Heart left ventricle (tissue), 16 donors: ENCODE data around the gene NR5A2. TPM values are rescaled to one million over a fixed set of nuclear protein-coding genes. Genes with fewer than 3 reads are reported as not detected.
A peak's percentile ranks its signal among the peaks of the same experiment; 100 is the strongest.

ENCODE experiments used
- ATAC-seq, 4 donors: fragments of 200-7000 bp; cut with Tn5 transposase; one replicate each; pipeline ENCODE4 v1.9.1; 2020 to 2022; ENCODE audit warnings: moderate library complexity in 4 of 4, mild to moderate bottlenecking in 3 of 4, moderate number of reproducible peaks in 1 of 4
- DNase-seq, 5 donors: peaks; one replicate each; pipeline ENCODE4 v3.0.0-alpha.2; 2020
- H3K27ac ChIP-seq, 12 donors: fragments of 200-600 bp; sonication (generic) in 4 of 12; one replicate each; pipeline versions ENCODE4 v1.5.0 to v1.8.0; 2016 to 2022; ENCODE audit warnings: mild to moderate bottlenecking in 2 of 12
- H3K27me3 ChIP-seq, 9 donors: fragments of 200-600 bp; sonication (generic) in 2 of 9; one replicate each; pipeline versions ENCODE4 v1.5.1 to v1.8.0; 2016 to 2022; ENCODE audit warnings: mild to moderate bottlenecking in 3 of 9
- H3K36me3 ChIP-seq, 9 donors: fragments of 200-600 bp; sonication (generic) in 2 of 9; one replicate each; pipeline versions ENCODE4 v1.5.0 to v1.8.0; 2018 to 2022; ENCODE audit warnings: mild to moderate bottlenecking in 2 of 9
- H3K4me1 ChIP-seq, 12 donors: fragments of 200-600 bp; sonication (generic) in 4 of 12; one replicate each; pipeline versions ENCODE4 v1.5.0 to v1.8.0; 2016 to 2022; ENCODE audit warnings: mild to moderate bottlenecking in 3 of 12
- H3K4me3 ChIP-seq, 12 donors: fragments of 200-600 bp; sonication (generic) in 4 of 12; one replicate each; pipeline versions ENCODE4 v1.5.0 to v1.8.0; 2017 to 2022; ENCODE audit warnings: mild to moderate bottlenecking in 9 of 12, moderate library complexity in 4 of 12
- H3K9me3 ChIP-seq, 12 donors: fragments of 200-600 bp; sonication (generic) in 4 of 12; one replicate each; pipeline versions ENCODE4 v1.5.0 to v1.8.0; 2016 to 2022; ENCODE audit warnings: mild to moderate bottlenecking in 1 of 12
- CTCF ChIP-seq, 12 donors: fragments of 200-600 bp; sonication (generic) in 4 of 12; IDR thresholded peaks; one replicate each; pipeline versions ENCODE4 v1.5.0 to v1.8.0; 2018 to 2022; ENCODE audit warnings: antibody characterized with exemption in 12 of 12, mild to moderate bottlenecking in 5 of 12
- POLR2A ChIP-seq, 2 donors: fragments of 450-650 bp; IDR thresholded peaks; one replicate each; pipeline ENCODE4 v1.6.1; 2017; ENCODE audit warnings: antibody characterized with exemption in 2 of 2, mild to moderate bottlenecking in 2 of 2, moderate library complexity in 2 of 2
- WGBS, 4 donors: extraction: QIAGEN DNeasy Blood & Tissue Kit in 2 of 4; methylation state at CpG; one replicate each; pipeline versions ENCODE4 v1.1.5 to v1.1.7; 2013 to 2018; 5-methylcytosine and 5-hydroxymethylcytosine counted together
- intact Hi-C, 10 donors: fragments of 100-400 bp; cut with DNase I; formaldehyde crosslinking; loops; one replicate each; pipeline versions ENCODE4 v1.11.1 to v1.14.2; 2022
- polyA plus RNA-seq, 2 donors: library from polyadenylated mRNA; stranded (reverse); fragments of 200-250 nt; gene quantifications; one replicate each; pipeline ENCODE4 v1.2.3, GENCODE V29; 2013
- total RNA-seq, 9 donors: library from RNA; depleted of rRNA in 2 of 9; stranded (reverse); fragments of >200 nt in 2 of 9; fragmentation: NEBNext Ultra II Directional in 3 of 9; extraction: Animal tissue kit (Norgen Biotek cat#: 25700) in 3 of 9; gene quantifications; one replicate each; pipeline versions ENCODE4 v1.1.0 to v1.2.4, GENCODE V29; 2016 to 2023
- donor health status: ischemic (EF 13 %, LVEDD 7.1; RV severe dilation, severe dysfunction).
- donor health status: healthy with polysubstance abuse.
- donor health status: DM: no; HTN: yes; CAD: no.
- donor health status: DM: no; HTN: no; CAD: no.
- donor health status: ischemic (EF 25% LVEDD 6.9; RV normal size, moderate dysfunction).
- donor health status: ischemic (EF 25% LVEDD 5.7; RV mildly dilated, moderate dysfunction).
- donor health status: healthy.
- donor health status: DM: yes; HTN: yes; CAD: no.
- donor health status: ischemic (EF 35%, LVEDD 5.7; RV mildly dilated, moderate dysfunction).
- donor health status: nonischemic (EF 11% LVEDD 7.7; RV severe dilation, severe dysfunction).
- donor health status: DM: yes; HTN: yes; CAD: no.
- donor health status: PGD.
- donor health status: ischemic (EF 29% LVEDD 5.4; RV normal size, mild dysfunction).
- donor health status: nonischemic (EF 23%, LVEDD 6.1; RV moderate dilation, normal function).

The NR5A2 gene
- total and polyA plus RNA-seq, 11 donors, result 0.30 to 2.7 (median 1.0) TPM

- peaks cover 0 to 31% (median 17%) of the 10 kb centered on the region in 12 donors for H3K4me1 ChIP-seq
- H3K27ac ChIP-seq, result no peak overlapping the region
- intact Hi-C loops, result no loop called here
- 30 to 49% (median 40%) methylated on average over 7 of the region's 7 CpGs for WGBS, 4 donors
- no peaks in the 10 kb centered on the region for H3K36me3 ChIP-seq
- no peaks in the 10 kb centered on the region for H3K9me3 ChIP-seq
- H3K27me3 ChIP-seq, result peaks cover 46 to 100% (median 87%) of the 10 kb centered on the region in 9 donors
- no peak for TF ChIP-seq POLR2A (IDR thresholded peaks at IDR 0.05)
- TF ChIP-seq CTCF (IDR thresholded peaks at IDR 0.05), result no peak
- H3K4me3 ChIP-seq, result no peak overlapping the region
- DNase-seq (no peak), ATAC-seq (no peak)
Measured at GRCh38 chr1:200034262-200034557, 6.7 kb downstream of the NR5A2 start.

- no peak overlapping the region for H3K27ac ChIP-seq
- peaks cover 47 to 100% (median 87%) of the 10 kb centered on the region in 9 donors for H3K27me3 ChIP-seq
- peak overlapping the region in 10 of 12 donors; percentile 2 to 39 (median 22) for H3K4me3 ChIP-seq
- no peak for ATAC-seq
- H3K36me3 ChIP-seq, result no peaks in the 10 kb centered on the region
- intact Hi-C loops, result loop anchor here in 1 of 10 donors (5.0 kb wide), 1 partner anchor 147 kb away; no protein-coding TSS in a partner anchor
- 3 to 5% (median 5%) methylated on average over 25 of the region's 25 CpGs for WGBS, 4 donors
- no peaks in the 10 kb centered on the region for H3K9me3 ChIP-seq
- no peak for DNase-seq
- TF ChIP-seq POLR2A (IDR thresholded peaks at IDR 0.05) (no peak), CTCF (IDR thresholded peaks at IDR 0.05) (no peak)
- H3K4me1 ChIP-seq, result peaks cover 0 to 32% (median 19%) of the 10 kb centered on the region in 12 donors
Measured at GRCh38 chr1:200034761-200035396, 7.4 kb downstream of the NR5A2 start.

GRCh38 chr1:200035397-200035955 lies 8.0 kb downstream of the NR5A2 start:
- ATAC-seq (no peak), DNase-seq (no peak)
- Histone ChIP-seq H3K4me1 (peaks cover 0 to 38% (median 23%) of the 10 kb centered on the region in 12 donors), H3K27me3 (peaks cover 45 to 100% (median 90%) of the 10 kb centered on the region in 9 donors), H3K4me3 (peak overlapping the region in 10 of 12 donors; percentile 2 to 39 (median 22)), H3K27ac (no peak overlapping the region), H3K36me3 (no peaks in the 10 kb centered on the region), H3K9me3 (no peaks in the 10 kb centered on the region)
- intact Hi-C loops, result loop anchor here in 1 of 10 donors (5.0 kb wide), 1 partner anchor 147 kb away; no protein-coding TSS in a partner anchor
- 3 to 7% (median 5%) methylated on average over 36 of the region's 36 CpGs for WGBS, 4 donors
- no peak for TF ChIP-seq CTCF (IDR thresholded peaks at IDR 0.05)

- TF ChIP-seq POLR2A (IDR thresholded peaks at IDR 0.05) (no peak), CTCF (IDR thresholded peaks at IDR 0.05) (no peak)
- no peaks in the 10 kb centered on the region for H3K36me3 ChIP-seq
- peaks cover 0 to 44% (median 26%) of the 10 kb centered on the region in 12 donors for H3K4me1 ChIP-seq
- H3K9me3 ChIP-seq, result no peaks in the 10 kb centered on the region
- H3K4me3 ChIP-seq, result peak overlapping the region in 1 of 12 donors; percentile 37
- no peak for ATAC-seq
- DNase-seq, result no peak
- H3K27ac ChIP-seq, result no peak overlapping the region
- H3K27me3 ChIP-seq, result peaks cover 49 to 100% (median 91%) of the 10 kb centered on the region in 9 donors
- intact Hi-C loops, result loop anchor here in 1 of 10 donors (5.0 kb wide), 1 partner anchor 146 kb away; no protein-coding TSS in a partner anchor
- WGBS, 4 donors, result 13 to 29% (median 25%) methylated on average over 23 to 27 of the region's 27 CpGs
Measured at GRCh38 chr1:200035956-200036618, 8.6 kb downstream of the NR5A2 start.
